ENCODE results near the gene THTPA.

DNA sequence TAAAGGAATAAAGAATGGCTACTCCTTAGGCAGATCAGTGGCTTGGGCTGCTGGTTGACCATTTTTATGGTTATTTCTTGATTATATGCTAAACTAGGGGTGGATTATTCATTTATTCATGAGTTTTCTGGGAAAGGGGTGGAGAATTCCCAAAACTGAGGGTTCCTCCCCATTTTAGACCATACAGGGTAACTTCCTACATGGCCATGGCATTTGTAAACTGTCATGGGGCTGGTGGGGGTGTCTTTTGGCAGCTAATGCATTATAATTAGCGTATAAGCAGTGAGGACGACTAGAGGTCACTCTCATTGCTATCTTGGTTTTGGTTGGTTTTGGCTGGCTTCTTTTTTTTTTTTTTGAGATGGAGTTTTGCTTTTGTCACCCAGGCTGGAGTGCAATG, 48.1 kb downstream of the THTPA start:
- TF ChIP-seq POLR2A (IDR thresholded peaks at IDR 0.05) = no peak
- TF ChIP-seq, protein P1, sequence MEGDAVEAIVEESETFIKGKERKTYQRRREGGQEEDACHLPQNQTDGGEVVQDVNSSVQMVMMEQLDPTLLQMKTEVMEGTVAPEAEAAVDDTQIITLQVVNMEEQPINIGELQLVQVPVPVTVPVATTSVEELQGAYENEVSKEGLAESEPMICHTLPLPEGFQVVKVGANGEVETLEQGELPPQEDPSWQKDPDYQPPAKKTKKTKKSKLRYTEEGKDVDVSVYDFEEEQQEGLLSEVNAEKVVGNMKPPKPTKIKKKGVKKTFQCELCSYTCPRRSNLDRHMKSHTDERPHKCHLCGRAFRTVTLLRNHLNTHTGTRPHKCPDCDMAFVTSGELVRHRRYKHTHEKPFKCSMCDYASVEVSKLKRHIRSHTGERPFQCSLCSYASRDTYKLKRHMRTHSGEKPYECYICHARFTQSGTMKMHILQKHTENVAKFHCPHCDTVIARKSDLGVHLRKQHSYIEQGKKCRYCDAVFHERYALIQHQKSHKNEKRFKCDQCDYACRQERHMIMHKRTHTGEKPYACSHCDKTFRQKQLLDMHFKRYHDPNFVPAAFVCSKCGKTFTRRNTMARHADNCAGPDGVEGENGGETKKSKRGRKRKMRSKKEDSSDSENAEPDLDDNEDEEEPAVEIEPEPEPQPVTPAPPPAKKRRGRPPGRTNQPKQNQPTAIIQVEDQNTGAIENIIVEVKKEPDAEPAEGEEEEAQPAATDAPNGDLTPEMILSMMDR (IDR thresholded peaks at IDR 0.05) = no peak

All from esophagus squamous epithelium (tissue), 4 donors.